NCI-H2171 (cell line): ENCODE data around the gene ST6GAL1.
"Not testable (repeated sequence)": the region's sequence is repeated elsewhere in the genome, so short reads cannot be mapped to it uniquely, and the experiment has no call there.

Experiments
- DNase-seq: peaks from one replicate; lab custom pipeline; 2025; lab: John Stamatoyannopoulos, UW

The ST6GAL1 gene

DNA sequence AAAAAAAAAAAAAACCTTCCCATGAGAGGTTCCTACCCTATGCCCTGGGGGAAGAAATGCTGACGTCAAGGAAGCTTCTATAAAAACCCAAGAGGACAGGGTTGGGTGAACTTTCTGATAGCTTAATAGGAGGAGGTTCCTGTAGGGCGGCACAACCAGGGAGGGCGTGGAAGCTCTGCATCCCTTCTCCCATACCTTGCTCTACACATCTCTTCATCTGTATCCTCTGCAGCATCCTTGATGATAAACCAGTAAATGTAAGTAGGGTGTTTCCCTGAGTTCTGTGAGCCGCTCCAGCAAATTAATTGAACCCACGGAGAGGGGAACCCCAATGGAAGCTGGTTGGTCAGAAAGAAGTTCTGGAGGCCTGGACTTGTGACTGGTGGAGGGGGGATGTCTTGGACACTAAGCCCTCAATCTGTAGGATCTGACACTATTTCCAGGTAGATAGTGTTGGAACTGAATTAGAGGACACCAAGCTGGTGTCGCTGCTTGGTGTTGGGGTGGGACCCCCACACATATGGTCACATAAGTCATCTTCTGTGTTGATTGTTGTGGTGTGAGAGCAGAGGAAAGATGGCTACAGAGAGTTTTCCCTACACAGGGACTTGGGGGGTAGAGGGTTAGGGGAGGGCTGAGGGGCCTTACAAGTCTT, 91.5 kb downstream of the ST6GAL1 start:
- DNase-seq, result no peak

DNA sequence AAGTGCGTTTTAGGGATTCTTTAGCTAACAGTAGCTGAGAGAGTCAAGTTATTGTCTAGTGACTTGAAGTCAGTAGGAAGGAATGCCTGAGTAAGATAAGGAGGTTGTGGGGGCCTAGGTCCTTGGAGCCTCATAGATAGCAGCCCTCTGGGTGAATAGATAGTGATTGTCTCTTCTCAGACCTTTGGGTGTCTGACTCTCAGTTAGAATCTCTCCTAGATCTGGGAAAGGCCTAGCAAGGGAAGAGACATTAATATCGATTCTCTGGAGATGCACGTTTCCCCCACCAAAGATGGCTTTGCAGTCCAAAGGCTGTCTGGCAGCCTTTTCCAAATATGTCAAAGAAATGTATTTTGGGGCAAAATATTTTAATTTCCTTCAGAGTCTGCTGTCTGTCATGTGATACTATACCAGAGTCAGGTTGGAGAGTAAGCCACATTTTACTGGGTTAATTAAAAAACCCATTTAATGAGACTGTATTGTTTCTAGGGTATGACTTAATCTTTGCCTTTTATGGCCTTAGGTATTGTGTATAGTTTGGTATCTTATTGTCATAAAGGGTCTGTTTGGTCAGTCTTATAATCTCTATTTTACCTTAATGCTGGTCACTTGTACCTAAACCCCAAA, 92.2 kb downstream of the ST6GAL1 start:
- no peak for DNase-seq

DNA sequence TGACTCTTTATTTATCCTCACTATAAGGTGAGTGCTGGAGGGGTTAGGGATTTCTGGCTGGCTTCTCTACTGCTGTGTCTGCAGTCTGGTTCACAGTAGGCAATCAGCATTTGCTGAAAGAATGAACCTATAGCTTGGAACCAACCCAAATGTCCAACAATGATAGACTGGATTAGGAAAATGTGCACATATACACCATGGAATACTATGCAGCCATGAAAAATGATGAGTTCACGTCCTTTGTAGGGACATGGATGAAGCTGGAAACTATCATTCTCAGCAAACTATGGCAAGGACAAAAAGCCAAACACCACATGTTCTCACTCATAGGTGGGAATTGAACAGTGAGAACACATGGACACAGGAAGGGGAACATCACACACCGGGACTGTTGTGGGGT, 93.0 kb downstream of the ST6GAL1 start:
- DNase-seq, result not testable (repeated sequence)

DNA sequence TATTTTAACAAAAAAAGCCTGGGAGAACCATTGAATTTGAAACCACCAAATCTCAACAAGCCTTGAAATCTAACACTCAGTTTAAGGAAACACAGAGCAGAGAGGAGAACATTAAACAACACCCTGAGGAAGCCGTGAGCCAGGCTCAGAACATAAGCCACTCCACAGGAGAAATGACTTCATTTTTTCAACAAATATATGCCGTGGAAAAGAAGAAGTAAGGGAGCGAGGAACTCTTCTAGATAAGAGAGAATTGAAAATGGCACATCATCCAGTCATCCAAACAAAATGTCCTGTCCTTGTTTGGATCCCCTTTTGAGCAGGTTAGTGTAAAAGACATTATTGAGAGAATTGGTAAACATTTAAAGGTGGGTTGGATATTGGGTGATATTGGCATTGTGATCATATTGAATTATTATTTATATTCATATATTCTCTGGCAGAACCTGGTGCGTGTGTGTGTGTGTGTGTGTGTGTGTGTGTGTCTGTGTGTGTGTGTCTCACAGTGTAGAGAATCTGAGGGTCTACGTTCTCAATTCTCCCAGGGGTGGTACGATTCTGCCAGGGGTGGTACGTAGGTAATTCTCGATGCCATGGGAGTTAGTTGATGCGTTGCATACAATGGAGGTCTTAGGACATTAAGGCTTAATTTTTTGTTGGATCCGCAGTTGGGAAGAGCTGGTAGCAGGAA, 94.4 kb downstream of the ST6GAL1 start:
- DNase-seq, result no peak

DNA sequence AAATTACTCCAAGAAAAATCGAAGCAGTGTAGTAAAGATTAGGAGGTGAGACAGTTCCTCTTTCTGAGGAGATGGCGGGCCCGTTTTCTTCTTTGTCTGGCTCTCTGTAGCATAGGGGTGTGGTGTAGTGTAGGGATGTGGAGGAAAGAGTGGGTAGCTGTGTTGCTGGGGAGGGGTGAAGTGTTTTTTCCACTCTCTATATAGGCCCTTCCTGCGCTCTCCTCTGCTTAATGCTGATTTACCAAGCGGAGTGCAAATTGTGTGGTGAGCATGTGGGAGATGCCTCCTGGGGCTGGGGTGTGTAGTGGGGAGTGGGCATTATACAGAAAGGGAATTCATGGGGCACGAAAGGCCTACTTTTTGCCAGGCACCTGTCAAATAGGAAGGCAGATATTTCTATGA, 94.9 kb downstream of the ST6GAL1 start:
- no peak for DNase-seq

DNA sequence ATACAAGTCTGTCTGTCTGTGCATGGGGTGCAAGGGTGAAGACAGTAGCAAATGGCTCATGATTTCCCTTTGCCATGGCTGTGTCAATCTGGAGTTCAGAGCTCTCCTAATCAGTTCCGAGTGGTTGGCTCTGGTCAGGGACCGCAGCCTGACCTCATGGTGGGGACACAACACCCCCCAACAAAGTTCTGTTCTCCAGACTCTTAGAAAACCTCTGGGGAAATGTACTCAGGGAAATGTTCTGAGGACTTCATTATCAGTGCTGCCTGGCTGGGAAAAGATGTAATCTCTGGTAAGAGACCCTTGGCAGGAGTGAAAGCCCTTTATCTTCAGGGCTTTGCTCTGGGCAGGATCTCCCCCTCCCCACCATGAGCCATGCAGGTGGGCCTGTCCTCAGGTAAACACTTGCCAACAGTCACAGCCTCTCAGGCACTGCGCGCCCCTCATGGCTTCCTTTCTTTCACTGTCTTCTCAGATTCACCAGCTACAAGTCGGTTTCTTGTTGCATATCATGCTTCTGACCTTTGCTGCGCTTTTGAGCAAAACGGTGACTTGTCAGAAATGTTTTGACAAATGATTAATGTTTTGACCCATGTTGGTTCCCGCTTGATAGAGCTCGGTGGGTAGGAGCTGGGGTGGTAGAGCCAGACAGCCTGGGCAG, 95.5 kb downstream of the ST6GAL1 start:
- no peak for DNase-seq

DNA sequence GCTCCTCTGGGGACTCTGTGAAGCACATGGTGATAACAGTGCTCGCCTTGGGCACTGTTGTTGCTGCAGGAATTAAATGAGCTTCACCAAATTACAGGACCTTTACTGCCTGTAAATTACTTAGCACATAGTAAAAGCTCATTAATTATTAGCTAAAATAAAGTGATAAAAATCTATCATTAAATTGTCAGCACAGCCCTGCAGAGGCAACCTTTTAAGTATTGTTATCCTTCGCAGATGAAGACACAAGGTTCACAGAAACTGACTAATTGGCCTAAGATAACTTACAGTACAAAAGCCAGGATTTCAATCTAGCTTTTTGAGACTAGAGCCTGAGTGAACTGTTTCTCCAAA, 96.0 kb downstream of the ST6GAL1 start:
- DNase-seq, result no peak

DNA sequence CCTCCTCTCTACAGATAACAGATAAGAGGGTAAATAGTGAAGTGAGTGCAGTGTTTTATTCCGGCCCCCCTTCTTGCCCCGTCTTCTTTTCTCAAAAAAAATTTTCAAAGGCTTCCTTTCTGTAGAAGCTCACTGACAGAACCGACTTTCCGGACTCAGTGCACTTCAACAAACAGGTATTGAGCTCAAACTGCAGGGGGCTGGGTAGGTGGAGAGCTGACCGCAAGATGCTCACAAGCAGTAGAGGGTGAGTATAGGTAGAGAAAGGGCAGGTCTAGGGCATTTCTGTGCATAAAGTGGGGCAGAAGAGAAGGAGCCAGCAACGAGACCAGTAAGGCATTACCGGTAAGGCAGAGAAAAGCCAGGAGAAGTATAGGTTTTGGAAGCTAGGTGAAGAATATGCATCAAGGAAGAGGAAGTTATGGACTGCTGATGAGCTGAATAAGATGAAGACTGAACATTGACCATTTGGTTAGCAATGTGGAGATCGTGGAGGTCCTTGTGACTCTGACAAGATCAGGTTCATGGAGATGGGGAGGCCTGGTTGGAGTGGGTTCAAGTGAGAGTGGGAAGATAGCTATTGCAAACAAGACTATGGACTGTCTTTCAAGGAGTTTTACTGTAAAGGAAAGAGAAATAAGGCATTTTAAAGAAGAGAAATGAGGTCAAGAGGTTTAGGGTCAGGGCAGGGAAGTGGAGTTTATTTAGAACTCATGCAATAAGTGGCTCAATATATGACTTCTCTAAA, 97.4 kb downstream of the ST6GAL1 start:
- DNase-seq, result no peak

DNA sequence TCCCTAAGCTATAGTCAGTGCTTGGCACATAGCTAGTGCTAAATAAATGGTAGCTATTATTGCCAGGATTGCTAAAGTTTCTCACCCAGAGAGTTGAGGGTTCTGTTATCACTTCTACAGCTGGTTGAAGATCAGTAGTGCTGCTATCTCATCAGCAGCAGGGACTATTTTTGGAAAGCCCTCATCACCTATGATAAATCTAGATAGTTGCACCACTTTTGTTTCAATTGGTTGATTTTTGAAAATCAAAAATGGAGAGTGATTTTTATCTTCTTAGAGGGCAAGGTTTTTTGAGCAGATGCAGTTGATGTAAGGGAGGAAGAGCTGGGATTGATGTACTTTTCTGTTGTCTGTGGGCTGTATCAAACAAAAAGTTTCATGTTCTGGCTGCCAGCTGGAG, 101.6 kb downstream of the ST6GAL1 start:
- no peak for DNase-seq

DNA sequence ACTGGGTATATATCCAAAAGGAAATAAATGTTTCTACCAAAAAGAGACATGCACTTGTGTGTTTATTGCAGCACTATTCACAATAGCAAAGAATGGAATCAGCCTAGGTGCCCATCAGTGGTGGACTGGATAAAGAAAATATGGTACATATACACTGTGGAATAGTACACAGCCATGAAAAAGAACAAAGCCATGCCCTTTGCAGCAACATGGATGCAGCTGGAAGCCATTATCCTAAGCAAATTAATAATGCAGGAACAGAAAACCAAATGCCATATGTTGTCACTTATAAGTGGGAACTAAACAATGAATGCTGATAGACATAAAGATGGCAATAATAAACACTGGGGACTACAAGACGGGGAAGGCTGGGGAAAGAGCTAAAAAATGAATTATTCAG, 106.1 kb downstream of the ST6GAL1 start:
- no peak for DNase-seq

DNA sequence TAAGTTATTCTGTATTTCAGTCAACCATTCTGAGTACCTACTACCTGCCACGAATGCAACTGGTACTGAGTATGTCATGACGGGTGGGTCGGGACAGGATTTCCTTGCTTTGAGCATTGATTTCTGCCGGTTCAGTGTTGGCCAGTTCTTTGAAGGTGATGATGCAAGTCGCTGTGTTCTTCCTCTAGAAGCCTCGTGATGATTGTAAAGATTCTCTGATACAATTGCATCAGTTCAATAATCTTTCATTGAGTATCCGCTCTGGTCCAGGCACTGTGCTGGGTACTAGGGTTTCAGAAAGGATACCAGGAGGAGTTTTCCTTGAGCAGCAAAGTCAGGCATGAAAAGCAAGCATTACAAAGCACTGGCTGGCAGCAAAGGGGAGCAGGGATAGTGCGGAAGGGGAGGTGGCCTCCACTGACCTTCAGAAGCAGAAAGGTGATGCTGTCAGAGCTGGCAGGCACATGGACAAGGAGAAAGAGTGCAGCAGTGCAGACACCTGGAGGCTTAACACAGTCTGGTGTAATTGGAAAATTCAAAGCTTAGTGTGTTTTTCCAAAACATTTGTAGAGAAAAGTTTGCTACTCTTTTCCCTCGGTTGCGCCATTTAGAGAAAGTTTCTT, 108.9 kb downstream of the ST6GAL1 start:
- DNase-seq, result no peak

DNA sequence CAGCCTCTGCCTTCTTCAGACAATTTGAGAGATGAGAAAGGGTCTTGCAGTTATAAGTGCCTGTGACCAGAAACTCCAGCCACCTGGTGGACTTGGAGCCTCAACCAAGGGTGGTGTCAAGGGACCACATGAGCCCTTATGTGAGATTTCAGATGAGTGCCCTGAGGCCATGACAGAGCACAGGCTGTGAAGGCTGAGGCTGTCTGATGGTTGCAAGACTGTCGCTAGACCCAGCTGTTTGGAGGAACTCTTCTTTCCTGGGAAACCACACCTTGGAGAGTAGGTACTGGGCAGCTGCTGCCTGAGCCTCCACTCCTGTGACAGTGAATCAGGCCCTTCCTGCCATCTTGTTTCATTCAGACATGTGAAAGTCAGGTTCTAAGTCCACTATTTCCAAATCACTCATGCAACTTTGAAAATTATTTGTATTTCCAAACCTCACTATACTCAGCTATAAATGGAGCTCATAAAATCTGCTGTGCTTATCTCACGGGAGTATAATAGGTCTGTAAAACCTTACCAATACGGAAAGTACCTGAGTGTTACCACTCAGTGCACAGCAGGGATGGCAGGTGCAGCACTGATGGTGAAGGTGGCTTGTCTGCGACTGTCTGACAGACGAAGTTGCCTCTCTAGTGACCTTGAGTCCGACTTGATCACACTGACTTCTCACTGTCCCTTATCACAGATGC, 109.5 kb downstream of the ST6GAL1 start:
- DNase-seq, result no peak

DNA sequence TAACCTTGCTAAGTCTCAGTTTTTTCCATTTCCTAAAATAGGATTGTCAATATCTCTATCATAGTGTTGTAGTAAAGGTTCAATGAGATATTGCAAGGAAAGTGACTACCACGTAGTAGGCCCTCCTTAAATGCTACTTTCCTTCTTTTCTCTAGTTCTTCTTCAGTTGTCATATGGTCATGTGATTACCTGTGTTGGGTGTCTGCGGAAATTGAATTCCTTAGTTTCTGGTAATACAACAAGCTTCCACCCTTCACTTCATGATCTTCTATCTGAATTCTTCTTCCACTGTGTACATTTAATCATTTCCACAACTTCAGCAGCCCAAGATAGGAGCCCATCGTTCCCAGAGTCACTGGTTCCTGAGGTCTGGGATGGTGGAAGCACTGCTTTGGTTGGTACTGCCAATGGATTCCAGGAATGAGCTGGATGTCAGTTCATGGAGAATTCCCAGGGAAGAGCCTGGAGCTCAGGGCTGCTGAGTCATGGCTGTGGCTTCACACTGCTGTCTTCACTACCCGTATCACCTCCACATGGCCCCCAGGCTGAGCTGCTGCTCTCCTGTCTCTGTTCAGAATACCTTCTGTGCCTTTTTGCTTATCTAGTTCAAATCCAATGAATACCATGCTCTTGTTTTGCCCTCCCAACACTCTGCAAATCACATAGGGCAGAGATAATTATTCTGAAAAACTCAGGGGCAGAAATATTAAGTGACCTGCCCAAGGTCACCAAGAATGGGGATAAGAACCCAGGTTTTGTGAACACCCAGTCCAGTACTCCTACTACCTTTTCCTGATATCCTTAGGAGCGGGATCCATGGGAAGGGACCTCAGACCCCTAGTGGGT, 110.4 kb downstream of the ST6GAL1 start:
- no peak for DNase-seq

DNA sequence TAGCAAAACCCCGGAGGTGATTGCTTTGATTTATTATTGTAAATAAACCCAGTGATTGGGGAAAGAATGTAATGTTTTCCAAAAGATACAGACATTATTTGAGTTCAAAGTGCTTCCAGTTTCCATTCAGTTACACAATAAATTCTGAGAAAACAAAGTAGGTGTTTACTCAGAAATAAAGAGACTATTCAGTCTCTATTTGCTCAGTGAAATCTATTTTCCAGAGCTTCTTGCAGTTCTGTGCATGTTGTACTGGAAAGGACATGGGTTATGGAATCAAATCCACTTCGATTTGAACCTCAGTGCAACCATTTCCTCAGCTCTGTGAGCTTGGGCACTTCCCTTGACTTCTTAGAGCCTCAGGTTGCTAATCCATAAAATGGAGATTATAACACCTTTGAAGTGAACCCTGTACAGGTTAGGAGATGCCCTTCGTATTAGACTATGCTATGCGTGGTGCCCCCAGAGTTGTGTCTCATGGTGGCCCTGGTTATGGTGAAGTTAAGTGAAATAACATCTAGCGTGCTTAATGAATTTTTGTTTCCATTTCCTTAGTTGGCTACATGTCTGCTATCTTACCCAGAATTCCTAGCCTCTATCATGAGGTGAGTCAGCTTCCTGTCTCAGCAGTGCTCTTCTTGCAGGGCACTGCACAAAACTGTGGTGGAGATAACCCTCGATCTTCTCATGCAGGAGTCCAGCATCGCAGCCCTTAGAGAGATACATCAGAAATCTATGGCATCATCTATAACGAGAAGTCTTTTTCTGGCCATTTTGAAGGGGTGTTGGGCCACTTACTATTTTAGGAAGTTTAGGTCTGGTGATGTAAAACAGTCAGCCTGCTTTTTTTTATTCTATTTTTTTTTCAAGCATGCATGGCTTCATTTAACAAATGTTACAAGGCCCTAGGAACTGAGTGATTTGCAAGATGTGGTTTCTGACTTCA, 111.3 kb downstream of the ST6GAL1 start:
- DNase-seq, result no peak

DNA sequence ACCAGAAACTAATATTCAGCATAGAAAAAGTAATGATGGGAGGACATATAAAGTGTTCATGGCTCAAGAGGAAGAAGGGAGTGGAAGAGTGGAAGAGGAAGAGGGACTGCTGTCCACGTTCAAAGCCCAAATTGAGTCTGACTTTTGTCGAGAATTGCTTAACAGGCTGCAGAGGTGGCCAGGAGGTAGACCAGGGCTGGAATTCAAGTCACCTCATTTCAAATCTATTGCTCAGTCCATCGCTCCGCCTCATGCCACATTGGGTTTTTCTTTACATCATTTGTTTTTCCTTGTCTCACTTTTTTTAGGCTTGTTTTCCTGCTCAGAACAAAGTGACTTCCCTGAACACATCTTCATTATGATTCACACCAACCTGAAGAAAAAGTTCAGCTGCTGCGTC, 112.0 kb downstream of the ST6GAL1 start:
- DNase-seq, result no peak

DNA sequence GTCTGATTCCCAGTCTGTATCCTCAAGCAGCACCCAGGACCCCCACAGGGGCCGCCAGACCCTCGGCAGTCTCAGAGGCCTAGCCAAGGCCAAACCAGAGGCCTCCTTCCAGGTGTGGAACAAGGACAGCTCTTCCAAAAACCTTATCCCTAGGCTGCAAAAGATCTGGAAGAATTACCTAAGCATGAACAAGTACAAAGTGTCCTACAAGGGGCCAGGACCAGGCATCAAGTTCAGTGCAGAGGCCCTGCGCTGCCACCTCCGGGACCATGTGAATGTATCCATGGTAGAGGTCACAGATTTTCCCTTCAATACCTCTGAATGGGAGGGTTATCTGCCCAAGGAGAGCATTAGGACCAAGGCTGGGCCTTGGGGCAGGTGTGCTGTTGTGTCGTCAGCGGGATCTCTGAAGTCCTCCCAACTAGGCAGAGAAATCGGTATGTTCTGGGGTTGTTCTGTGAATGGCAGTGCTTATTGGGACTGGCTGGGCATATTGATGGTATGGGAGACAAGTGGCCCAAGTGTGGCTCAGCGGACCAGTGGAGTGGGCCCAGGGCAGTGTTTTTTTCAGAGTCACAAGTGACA, 112.6 kb downstream of the ST6GAL1 start:
- no peak for DNase-seq

DNA sequence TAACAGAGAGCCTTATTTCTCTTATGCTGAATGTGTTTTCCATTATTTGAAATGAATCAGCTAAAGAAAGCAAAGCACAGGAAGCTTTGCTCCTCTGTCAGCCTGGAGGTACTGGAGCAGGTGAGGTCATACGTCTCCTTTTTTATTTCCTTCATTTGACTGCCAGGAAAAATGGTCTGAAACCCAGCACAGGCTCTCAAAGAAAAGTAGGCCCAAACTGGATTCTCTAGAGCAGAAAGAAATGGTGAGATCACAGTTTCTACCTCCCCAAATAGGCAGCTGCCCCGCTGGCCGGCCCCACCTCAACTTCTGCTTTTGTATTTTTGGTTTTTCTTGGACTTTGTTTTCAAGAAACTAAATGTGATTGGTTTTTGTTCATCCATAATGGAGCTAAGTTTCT, 113.9 kb downstream of the ST6GAL1 start:
- no peak for DNase-seq

DNA sequence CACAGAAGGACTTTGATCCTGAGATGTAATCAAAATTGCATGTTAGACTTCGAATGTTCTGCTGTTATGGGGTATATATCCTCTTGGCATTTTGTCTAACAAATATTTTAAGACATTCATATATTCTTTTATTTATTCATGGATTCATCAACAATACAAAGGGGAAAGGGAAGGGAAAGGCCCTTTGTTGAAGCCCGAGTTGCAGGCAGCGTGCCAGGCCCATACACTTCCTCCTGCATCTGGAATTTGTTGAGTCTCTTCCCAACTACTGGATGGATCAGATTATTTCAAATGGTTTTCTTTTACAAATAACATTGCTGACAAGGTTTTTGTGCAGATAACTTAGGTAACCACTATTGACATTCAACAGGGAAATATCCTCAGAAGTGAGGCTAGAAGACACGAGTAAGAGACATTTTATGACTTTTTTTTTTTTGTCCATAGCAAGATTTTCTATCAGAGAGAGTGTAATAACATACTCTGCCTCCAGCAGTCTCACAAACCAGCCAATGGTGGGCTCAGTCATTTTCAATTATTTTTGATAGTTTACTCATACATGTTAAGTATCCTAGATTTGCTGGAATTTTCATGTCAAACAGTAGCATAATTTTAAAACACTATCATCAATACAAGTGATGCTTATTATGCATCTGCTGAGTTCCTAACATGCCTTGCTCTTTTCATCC, 114.7 kb downstream of the ST6GAL1 start:
- no peak for DNase-seq
